T-helper 1 cell treated with Interleukin-12 subunit alpha and Interleukin-12 subunit beta and Interleukin-4 antibody, amounts not matched to agents 30 μg/mL and 1 μg/mL, for 36 hours (primary cell): ENCODE results near the gene PPP2R3A.
A peak's percentile ranks its signal among the peaks of the same experiment; 100 is the strongest.
"Not testable (repeated sequence)": the region's sequence is repeated elsewhere in the genome, so short reads cannot be mapped to it uniquely, and the experiment has no call there.

ENCODE experiments used
- H3K27ac Mint-ChIP-seq: one replicate; pipeline ENCODE4 v1.8.0; 2021; ENCODE audit warnings: mild to moderate bottlenecking, mixed read lengths
- H3K27me3 Mint-ChIP-seq: one replicate; pipeline ENCODE4 v1.8.0; 2021; ENCODE audit warnings: low read depth, mixed read lengths
- H3K36me3 Mint-ChIP-seq: one replicate; pipeline ENCODE4 v1.8.0; 2021; ENCODE audit warnings: low read depth, mixed read lengths
- H3K4me1 Mint-ChIP-seq: one replicate; pipeline ENCODE4 v1.8.0; 2021; ENCODE audit warnings: low read depth, mixed read lengths
- H3K4me3 Mint-ChIP-seq: one replicate; pipeline ENCODE4 v1.8.0; 2021; ENCODE audit warnings: mild to moderate bottlenecking, moderate library complexity, mixed read lengths
- H3K9me3 Mint-ChIP-seq: one replicate; pipeline ENCODE4 v1.8.0; 2021; ENCODE audit warnings: mixed read lengths

Gene PPP2R3A

GRCh38 chr3:136152963-136153362 lies 187.4 kb downstream of the PPP2R3A start:
- Mint-ChIP-seq H3K4me1 (peaks cover 47% of the 10 kb centered on the region), H3K9me3 (no peaks in the 10 kb centered on the region), H3K4me3 (no peak overlapping the region), H3K27ac (no peak overlapping the region), H3K27me3 (no peaks in the 10 kb centered on the region), H3K36me3 (peaks cover 24% of the 10 kb centered on the region)

DNA sequence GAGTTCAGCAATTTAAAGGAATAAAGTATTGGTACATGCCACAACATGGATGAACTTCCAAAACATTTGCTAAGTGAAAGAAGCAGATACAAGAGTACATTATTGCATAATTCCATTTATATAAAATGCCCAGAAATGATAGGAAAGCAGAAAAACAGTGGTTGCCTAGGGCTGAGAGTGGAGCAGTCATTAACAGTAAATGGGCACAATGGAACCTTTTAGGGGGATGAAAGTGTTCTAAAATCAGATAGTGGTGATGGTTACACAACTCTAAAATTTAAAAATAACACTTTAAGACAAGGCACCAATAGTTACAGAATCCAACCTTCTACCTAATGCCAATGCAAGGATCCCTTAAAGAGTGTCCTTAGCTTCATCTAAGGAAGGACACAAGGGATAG lies 196.0 kb downstream of the PPP2R3A start:
- Mint-ChIP-seq H3K9me3 (no peaks in the 10 kb centered on the region), H3K36me3 (peaks cover 13% of the 10 kb centered on the region), H3K27ac (no peak overlapping the region), H3K27me3 (no peaks in the 10 kb centered on the region), H3K4me1 (peaks cover 34% of the 10 kb centered on the region), H3K4me3 (no peak overlapping the region)

- Mint-ChIP-seq H3K27me3 (no peaks in the 10 kb centered on the region), H3K9me3 (no peaks in the 10 kb centered on the region), H3K4me3 (no peak overlapping the region), H3K36me3 (peaks cover 13% of the 10 kb centered on the region), H3K27ac (no peak overlapping the region), H3K4me1 (peaks cover 38% of the 10 kb centered on the region)
Measured at GRCh38 chr3:136162322-136162721, 196.8 kb downstream of the PPP2R3A start.

DNA sequence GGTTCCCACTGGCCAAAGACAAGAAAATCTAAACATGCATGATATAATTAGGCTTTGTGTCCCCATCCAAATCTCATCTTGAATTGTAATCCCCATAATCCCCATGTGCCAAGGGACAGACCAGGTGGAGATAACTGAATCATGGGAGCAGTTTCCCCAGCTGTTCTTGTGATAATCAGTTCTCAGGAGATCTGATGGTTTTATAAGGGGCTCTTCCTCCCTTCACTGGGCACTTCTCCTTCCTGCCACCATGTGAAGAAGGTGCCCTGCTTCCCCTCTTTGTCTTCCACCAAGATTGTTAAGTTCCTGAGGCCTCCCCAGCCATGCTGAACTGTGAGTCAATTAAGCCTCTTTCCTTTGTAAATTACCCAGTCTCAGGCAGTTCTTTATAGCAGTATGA lies 198.1 kb downstream of the PPP2R3A start:
- not testable (repeated sequence) for H3K27me3 Mint-ChIP-seq, H3K4me3 Mint-ChIP-seq, H3K9me3 Mint-ChIP-seq, H3K27ac Mint-ChIP-seq, H3K36me3 Mint-ChIP-seq
- peaks cover 38% of the 10 kb centered on the region for H3K4me1 Mint-ChIP-seq

- no peak overlapping the region for H3K4me3 Mint-ChIP-seq
- H3K27me3 Mint-ChIP-seq, result no peaks in the 10 kb centered on the region
- H3K27ac Mint-ChIP-seq, result no peak overlapping the region
- peaks cover 3% of the 10 kb centered on the region for H3K36me3 Mint-ChIP-seq
- H3K9me3 Mint-ChIP-seq, result no peaks in the 10 kb centered on the region
- H3K4me1 Mint-ChIP-seq, result peaks cover 35% of the 10 kb centered on the region
Measured at GRCh38 chr3:136166507-136166906, 201.0 kb downstream of the PPP2R3A start.

- not testable (repeated sequence) for H3K27ac Mint-ChIP-seq, H3K36me3 Mint-ChIP-seq, H3K27me3 Mint-ChIP-seq, H3K4me3 Mint-ChIP-seq, H3K9me3 Mint-ChIP-seq
- H3K4me1 Mint-ChIP-seq, result peaks cover 32% of the 10 kb centered on the region
Measured at GRCh38 chr3:136168236-136168635, 202.7 kb downstream of the PPP2R3A start.

- H3K27ac Mint-ChIP-seq, result no peak overlapping the region
- no peak overlapping the region for H3K4me3 Mint-ChIP-seq
- no peaks in the 10 kb centered on the region for H3K9me3 Mint-ChIP-seq
- peaks cover 2% of the 10 kb centered on the region for H3K36me3 Mint-ChIP-seq
- H3K4me1 Mint-ChIP-seq, result peaks cover 28% of the 10 kb centered on the region
- H3K27me3 Mint-ChIP-seq, result no peaks in the 10 kb centered on the region
Measured at GRCh38 chr3:136171097-136171542, 205.6 kb downstream of the PPP2R3A start.

GRCh38 chr3:136173939-136174490 lies 208.5 kb downstream of the PPP2R3A start:
- peaks cover 16% of the 10 kb centered on the region for H3K4me1 Mint-ChIP-seq
- no peaks in the 10 kb centered on the region for H3K9me3 Mint-ChIP-seq
- no peaks in the 10 kb centered on the region for H3K27me3 Mint-ChIP-seq
- no peak overlapping the region for H3K27ac Mint-ChIP-seq
- H3K36me3 Mint-ChIP-seq, result peaks cover 4% of the 10 kb centered on the region
- no peak overlapping the region for H3K4me3 Mint-ChIP-seq

- Mint-ChIP-seq H3K9me3 (no peaks in the 10 kb centered on the region), H3K27me3 (no peaks in the 10 kb centered on the region), H3K27ac (no peak overlapping the region), H3K4me1 (peaks cover 20% of the 10 kb centered on the region), H3K4me3 (no peak overlapping the region), H3K36me3 (peaks cover 5% of the 10 kb centered on the region)
Measured at GRCh38 chr3:136177876-136178275, 212.3 kb downstream of the PPP2R3A start.

DNA sequence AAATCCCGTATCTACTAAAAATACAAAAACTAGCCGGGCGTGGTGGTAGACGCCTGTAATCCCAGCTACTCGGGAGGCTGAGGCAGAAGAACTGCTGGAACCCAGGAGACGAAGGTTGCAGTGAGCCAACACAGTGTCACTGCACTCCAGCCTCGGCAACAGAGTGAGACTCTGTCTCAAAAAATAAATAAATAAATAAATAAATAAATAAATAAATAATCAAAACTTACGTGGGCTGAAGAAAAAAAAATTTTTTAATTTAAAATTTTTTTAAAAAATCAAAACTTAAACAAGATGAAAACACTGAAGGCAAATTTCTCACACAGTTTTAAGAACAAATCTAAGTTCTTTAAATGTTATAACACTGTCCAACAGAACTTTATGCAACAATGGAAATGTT lies 216.2 kb downstream of the PPP2R3A start:
- H3K4me1 Mint-ChIP-seq, result peaks cover 28% of the 10 kb centered on the region
- peaks cover 9% of the 10 kb centered on the region for H3K36me3 Mint-ChIP-seq
- H3K4me3 Mint-ChIP-seq, result no peak overlapping the region
- no peaks in the 10 kb centered on the region for H3K9me3 Mint-ChIP-seq
- no peak overlapping the region for H3K27ac Mint-ChIP-seq
- H3K27me3 Mint-ChIP-seq, result no peaks in the 10 kb centered on the region

- no peak overlapping the region for H3K27ac Mint-ChIP-seq
- peaks cover 9% of the 10 kb centered on the region for H3K36me3 Mint-ChIP-seq
- H3K9me3 Mint-ChIP-seq, result no peaks in the 10 kb centered on the region
- H3K4me3 Mint-ChIP-seq, result no peak overlapping the region
- H3K4me1 Mint-ChIP-seq, result peaks cover 43% of the 10 kb centered on the region
- H3K27me3 Mint-ChIP-seq, result no peaks in the 10 kb centered on the region
Measured at GRCh38 chr3:136184703-136185102, 219.2 kb downstream of the PPP2R3A start.

- H3K36me3 Mint-ChIP-seq, result peaks cover 16% of the 10 kb centered on the region
- peaks cover 54% of the 10 kb centered on the region for H3K4me1 Mint-ChIP-seq
- H3K9me3 Mint-ChIP-seq, result no peaks in the 10 kb centered on the region
- H3K4me3 Mint-ChIP-seq, result no peak overlapping the region
- no peak overlapping the region for H3K27ac Mint-ChIP-seq
- no peaks in the 10 kb centered on the region for H3K27me3 Mint-ChIP-seq
Measured at GRCh38 chr3:136186344-136186743, 220.8 kb downstream of the PPP2R3A start.

DNA sequence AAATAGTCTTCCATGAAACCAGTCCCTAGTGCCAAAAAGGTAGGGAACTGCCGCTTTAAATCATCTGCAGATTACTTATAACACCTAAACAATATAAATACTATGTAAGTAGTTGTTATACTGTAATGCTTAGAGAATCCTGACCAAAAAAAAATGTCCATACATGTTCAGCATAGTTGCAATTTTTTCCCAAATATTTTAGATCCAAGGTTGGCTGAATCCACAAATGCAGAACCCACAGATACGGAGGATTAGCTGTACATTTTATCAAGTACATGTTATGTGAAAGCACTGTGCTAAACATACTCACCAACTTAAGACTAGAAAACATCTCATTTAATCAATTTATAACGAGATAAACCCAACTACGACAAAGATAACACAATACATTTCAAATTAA lies 221.3 kb downstream of the PPP2R3A start:
- Mint-ChIP-seq H3K9me3 (no peaks in the 10 kb centered on the region), H3K27me3 (no peaks in the 10 kb centered on the region), H3K27ac (no peak overlapping the region), H3K4me1 (peaks cover 59% of the 10 kb centered on the region), H3K4me3 (no peak overlapping the region), H3K36me3 (peaks cover 19% of the 10 kb centered on the region)

GRCh38 chr3:136187868-136188267 lies 222.3 kb downstream of the PPP2R3A start:
- no peak overlapping the region for H3K27ac Mint-ChIP-seq

DNA sequence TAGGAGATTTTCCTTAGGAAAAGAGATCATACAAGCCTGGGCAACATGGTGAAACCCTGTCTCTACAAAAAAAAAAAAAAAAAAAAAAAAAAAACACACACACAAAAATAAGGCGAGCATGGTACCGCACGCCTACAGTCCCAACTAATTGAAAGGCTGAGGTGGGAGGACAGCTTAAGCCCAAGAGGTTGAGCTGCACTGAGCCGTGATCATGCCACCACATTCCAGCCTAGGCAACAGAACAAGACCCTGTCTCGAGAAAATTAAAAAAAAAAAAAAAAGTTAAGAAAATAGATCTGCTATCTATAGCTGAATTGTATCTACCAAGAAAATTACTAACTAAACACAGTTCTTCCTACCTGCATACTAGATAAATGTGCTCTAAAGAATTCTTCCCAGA lies 223.5 kb downstream of the PPP2R3A start:
- H3K4me3 Mint-ChIP-seq, result peak overlapping the region; percentile 36
- H3K27ac Mint-ChIP-seq, result peak overlapping the region; percentile 28
- peaks cover 56% of the 10 kb centered on the region for H3K4me1 Mint-ChIP-seq
- H3K9me3 Mint-ChIP-seq, result no peaks in the 10 kb centered on the region
- H3K36me3 Mint-ChIP-seq, result peaks cover 28% of the 10 kb centered on the region
- no peaks in the 10 kb centered on the region for H3K27me3 Mint-ChIP-seq

More at GRCh38 chr3:136187868-136188267, 222.3 kb downstream of the PPP2R3A start:
- no peak overlapping the region for H3K4me3 Mint-ChIP-seq
- no peaks in the 10 kb centered on the region for H3K9me3 Mint-ChIP-seq
- H3K27me3 Mint-ChIP-seq, result no peaks in the 10 kb centered on the region
- H3K36me3 Mint-ChIP-seq, result peaks cover 22% of the 10 kb centered on the region
- H3K4me1 Mint-ChIP-seq, result peaks cover 58% of the 10 kb centered on the region
